Naive B cell (primary cell): ENCODE results near the gene RNASEH2A. TPM values are rescaled to one million over a fixed set of nuclear protein-coding genes. Genes with fewer than 3 reads are reported as not detected.

Source experiments
- ATAC-seq, 2 donors: fragments of 150-1000 bp; cut with Tn5 transposase; 2 replicates each; pipeline ENCODE4 v1.10.0; 2021; ENCODE audit warnings: low read depth in 2 of 2, mild to moderate bottlenecking in 2 of 2, moderate library complexity in 2 of 2
- DNase-seq: peaks from one replicate; pipeline ENCODE4 v3.0.0; 2022
- H3K27ac Mint-ChIP-seq, 6 donors: one replicate each; pipeline ENCODE4 v1.8.0; 2020 to 2022; ENCODE audit warnings: mild to moderate bottlenecking in 6 of 6, mixed read lengths in 6 of 6, moderate library complexity in 5 of 6, inconsistent platforms in 2 of 6
- H3K27me3 Mint-ChIP-seq, 3 donors: one replicate each; pipeline ENCODE4 v1.8.0; 2021 to 2022; ENCODE audit warnings: mixed read lengths in 3 of 3, mild to moderate bottlenecking in 1 of 3
- H3K36me3 Mint-ChIP-seq, 2 donors: one replicate each; pipeline ENCODE4 v1.8.0; 2020 to 2022; ENCODE audit warnings: mixed read lengths in 2 of 2, inconsistent platforms in 1 of 2, mild to moderate bottlenecking in 1 of 2
- H3K4me1 Mint-ChIP-seq, 3 donors: one replicate each; pipeline ENCODE4 v1.8.0; 2020 to 2022; ENCODE audit warnings: mixed read lengths in 3 of 3, inconsistent platforms in 1 of 3, mild to moderate bottlenecking in 1 of 3, moderate library complexity in 1 of 3
- H3K4me3 Mint-ChIP-seq, 8 donors: one replicate each; pipeline ENCODE4 v1.8.0; 2020 to 2022; ENCODE audit warnings: mild to moderate bottlenecking in 8 of 8, mixed read lengths in 8 of 8, moderate library complexity in 8 of 8, inconsistent platforms in 2 of 8
- H3K9me3 Mint-ChIP-seq, 7 donors: one replicate each; pipeline ENCODE4 v1.8.0; 2020 to 2022; ENCODE audit warnings: mixed read lengths in 7 of 7, mild to moderate bottlenecking in 5 of 7, inconsistent platforms in 2 of 7, moderate library complexity in 1 of 7
- polyA plus RNA-seq, 6 donors: library from polyadenylated mRNA; unstranded; fragments of 300-500 nt; fragmentation: Illumina TruSeq; gene quantifications; one replicate each; pipeline ENCODE4 v1.2.3, GENCODE V29; 2021; ENCODE audit warnings: low read depth in 6 of 6

Gene RNASEH2A
- polyA plus RNA-seq = 10 to 100 TPM; 19.7 to 30.9 (median 25.1) TPM

DNA sequence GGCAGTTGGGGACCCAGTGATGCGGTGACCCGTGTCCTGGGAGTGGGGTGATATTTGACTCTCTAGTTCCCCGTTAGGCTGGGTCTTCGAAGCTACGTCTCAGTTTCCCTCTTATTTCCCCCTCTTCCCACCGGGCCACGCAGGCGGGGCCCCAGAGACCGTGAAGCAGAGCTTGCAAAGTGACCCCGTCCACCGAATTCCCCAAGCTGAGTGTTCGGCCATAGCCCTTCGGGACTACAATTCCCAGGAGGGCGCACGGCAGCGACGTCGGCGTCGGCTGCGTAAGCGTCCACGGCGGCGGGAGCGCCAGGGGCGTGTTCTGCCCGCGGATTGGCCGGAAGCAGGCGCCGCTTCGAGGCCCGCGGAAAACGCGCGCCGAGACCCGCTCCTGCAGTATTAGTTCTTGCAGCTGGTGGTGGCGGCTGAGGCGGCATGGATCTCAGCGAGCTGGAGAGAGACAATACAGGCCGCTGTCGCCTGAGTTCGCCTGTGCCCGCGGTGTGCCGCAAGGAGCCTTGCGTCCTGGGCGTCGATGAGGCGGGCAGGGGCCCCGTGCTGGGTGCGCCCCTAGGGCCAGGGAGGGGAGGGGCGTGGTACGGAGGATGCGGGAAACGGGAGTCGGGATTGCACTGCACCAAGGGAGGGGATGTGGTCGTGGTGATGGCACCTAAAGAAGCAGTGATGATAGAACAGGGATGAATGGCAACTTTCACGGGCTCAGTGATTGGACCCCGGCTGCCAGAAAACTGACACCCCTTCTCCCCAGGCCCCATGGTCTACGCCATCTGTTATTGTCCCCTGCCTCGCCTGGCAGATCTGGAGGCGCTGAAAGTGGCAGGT lies at the start of gene RNASEH2A:
RNASEH2A (plus strand) TSS at position 343 of the 840 bp plus-strand sequence; CDS start at position 433, 90 bp downstream.
- DNase-seq (peak; percentile 85), ATAC-seq (peak; percentile 87 to 92)
- H3K27ac Mint-ChIP-seq = peak within 1 kb of the TSS; percentile 85 to 98 (median 92)
- H3K9me3 Mint-ChIP-seq = no peaks in the 10 kb centered on the region
- peaks cover 19 to 31% (median 26%) of the 10 kb centered on the region in 3 donors for H3K4me1 Mint-ChIP-seq
- peaks cover 0 to 7% (median 0%) of the 10 kb centered on the region in 3 donors for H3K27me3 Mint-ChIP-seq
- H3K4me3 Mint-ChIP-seq = peak within 1 kb of the TSS; percentile 91 to 98 (median 95)
- H3K36me3 Mint-ChIP-seq = peaks cover 0 to 6% of the 10 kb centered on the region in 2 donors

DNA sequence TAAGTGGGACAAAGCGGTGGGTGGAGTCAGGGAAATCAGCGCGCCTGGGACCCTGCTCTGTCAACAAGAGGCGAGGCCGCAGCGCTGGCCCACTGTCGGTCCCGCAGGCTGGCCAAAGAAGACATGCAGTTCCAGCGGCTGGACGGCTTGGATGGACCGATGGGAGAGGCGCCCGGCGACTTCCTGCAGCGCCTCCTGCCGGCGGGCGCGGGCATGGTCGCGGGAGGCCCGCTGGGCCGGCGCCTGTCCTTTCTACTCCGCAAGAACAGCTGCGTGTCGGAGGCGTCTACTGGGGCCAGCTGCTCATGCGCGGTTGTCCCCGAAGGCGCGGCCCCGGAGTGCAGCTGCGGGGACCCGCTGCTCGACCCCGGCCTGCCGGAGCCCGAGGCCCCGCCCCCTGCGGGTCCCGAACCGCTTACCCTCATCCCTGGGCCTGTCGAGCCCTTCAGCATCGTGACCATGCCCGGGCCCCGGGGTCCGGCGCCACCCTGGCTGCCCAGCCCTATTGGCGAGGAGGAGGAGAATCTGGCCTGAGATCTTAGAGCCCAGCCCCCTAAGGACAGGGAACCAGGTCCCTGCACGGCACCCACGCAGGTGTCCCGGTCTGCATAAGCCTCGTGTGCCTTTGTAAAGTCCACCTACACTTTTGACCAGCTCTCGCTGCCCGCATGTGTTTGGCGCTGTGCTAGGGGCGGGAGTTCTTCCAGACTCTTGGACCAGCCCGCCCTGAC lies 48.7 kb upstream of the RNASEH2A start:
- no peak overlapping the region for H3K27ac Mint-ChIP-seq
- peak overlapping the region; percentile 0 to 77 (median 20) for H3K4me3 Mint-ChIP-seq
- peak; percentile 72 to 77 for ATAC-seq

DNA sequence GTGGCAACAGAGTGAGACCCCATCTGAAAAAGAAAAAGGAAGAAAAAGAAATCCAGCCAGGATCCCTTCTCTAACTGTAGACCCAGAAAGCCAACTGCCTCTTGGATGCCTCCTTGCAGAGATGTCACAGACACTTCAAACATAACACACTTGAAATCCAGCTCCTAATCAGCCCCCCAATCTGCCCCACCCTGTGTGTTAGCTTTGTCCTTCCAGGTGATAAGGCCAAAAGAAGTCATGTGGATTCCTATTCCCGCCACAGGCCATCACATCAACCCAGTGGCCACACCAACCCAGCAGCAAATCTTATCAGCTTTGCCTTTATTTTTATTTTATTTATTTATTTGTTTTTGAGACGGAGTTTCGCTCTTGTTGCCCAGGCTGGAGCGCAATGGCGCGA lies 46.7 kb upstream of the RNASEH2A start:
- no peaks in the 10 kb centered on the region for H3K36me3 Mint-ChIP-seq
- no peak overlapping the region for H3K27ac Mint-ChIP-seq
- DNase-seq (no peak), ATAC-seq (no peak)
- H3K27me3 Mint-ChIP-seq = peaks cover 0 to 19% (median 16%) of the 10 kb centered on the region in 3 donors
- H3K9me3 Mint-ChIP-seq = no peaks in the 10 kb centered on the region
- H3K4me1 Mint-ChIP-seq = peaks cover 5 to 9% (median 7%) of the 10 kb centered on the region in 3 donors
- peak overlapping the region in 2 of 8 donors; percentile 32 to 57 for H3K4me3 Mint-ChIP-seq

More for the DNA sequence above, 48.7 kb upstream of the RNASEH2A start:
- no peaks in the 10 kb centered on the region for H3K36me3 Mint-ChIP-seq
- no peaks in the 10 kb centered on the region for H3K9me3 Mint-ChIP-seq
- DNase-seq = peak; percentile 48
- H3K27me3 Mint-ChIP-seq = peaks cover 3 to 34% (median 25%) of the 10 kb centered on the region in 3 donors
- peaks cover 5 to 9% (median 7%) of the 10 kb centered on the region in 3 donors for H3K4me1 Mint-ChIP-seq

DNA sequence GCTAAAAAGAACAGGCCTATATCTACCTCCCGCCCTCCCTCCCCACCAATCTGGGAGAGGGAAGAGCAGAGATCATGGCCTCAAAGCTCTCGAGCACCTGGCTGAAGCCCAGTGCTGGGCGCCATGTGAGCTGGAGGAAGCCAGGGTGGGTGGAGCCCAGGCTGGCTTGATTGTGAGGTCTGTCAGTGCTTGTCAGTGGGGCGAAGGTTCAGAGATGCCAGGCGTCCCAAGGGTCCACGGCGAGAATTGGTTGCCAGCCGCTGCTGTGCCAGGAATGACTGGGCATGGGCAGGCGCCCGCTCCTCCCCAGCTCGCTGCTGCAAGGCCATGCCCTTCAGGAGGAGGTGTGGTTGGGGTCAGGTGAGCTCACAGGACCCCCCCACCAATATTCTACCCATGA lies 43.3 kb upstream of the RNASEH2A start:
- no peaks in the 10 kb centered on the region for H3K27me3 Mint-ChIP-seq
- peaks cover 0 to 1% (median 0%) of the 10 kb centered on the region in 7 donors for H3K9me3 Mint-ChIP-seq
- no peak overlapping the region for H3K4me3 Mint-ChIP-seq
- H3K36me3 Mint-ChIP-seq = no peaks in the 10 kb centered on the region
- no peak for DNase-seq
- no peak overlapping the region for H3K27ac Mint-ChIP-seq
- H3K4me1 Mint-ChIP-seq = peaks cover 7 to 17% (median 12%) of the 10 kb centered on the region in 3 donors
- ATAC-seq = no peak

DNA sequence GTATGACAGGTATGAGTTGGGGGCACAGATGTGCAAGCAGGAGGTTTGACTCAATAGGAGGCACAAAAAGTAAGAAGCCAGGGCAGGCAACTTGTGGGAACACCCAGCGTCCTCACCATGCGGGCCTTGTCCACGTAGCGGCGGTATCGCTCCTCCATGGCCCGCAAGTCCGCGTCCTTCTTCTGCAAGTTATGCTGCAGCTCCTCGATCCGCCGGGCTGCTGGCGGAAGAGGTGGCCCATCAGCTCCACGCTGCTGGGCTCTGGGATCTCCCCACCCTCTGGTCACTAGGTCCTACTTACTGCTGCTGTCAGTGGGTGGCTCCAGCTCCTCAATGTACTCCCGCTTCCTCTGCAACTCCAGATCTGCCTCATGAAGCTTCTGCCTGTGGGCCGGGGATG lies 41.7 kb upstream of the RNASEH2A start:
- peak overlapping the region in 1 of 6 donors; percentile 66 for H3K27ac Mint-ChIP-seq
- ATAC-seq (no peak), DNase-seq (no peak)
- H3K27me3 Mint-ChIP-seq = no peaks in the 10 kb centered on the region
- H3K9me3 Mint-ChIP-seq = peaks cover 0 to 1% (median 0%) of the 10 kb centered on the region in 7 donors
- no peak overlapping the region for H3K4me3 Mint-ChIP-seq
- H3K4me1 Mint-ChIP-seq = peaks cover 3 to 17% (median 9%) of the 10 kb centered on the region in 3 donors
- no peaks in the 10 kb centered on the region for H3K36me3 Mint-ChIP-seq

DNA sequence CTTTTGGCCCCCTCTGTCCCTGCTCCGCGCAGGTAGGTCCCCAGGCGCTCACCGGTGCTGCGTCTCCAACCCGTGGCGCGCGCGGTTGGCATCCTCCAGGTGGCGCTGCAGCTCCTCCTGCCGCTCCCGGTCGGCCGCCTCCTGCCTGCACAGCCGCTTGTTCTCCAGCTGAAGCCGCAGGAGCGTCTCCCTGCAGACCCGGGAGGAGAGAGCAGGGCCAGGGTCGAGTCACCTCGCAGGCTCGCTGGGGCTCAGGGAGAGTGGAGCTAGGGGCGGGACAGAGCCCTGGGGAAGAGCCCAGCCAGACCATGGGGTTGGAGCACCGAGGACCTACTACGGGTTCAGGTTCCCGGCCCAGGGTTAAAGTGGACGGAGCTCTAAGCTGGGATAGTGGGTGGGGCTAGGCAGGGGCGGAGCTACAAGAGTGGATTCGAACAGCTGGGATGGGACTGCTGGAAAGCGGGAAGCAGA lies 40.3 kb upstream of the RNASEH2A start:
- DNase-seq (peak; percentile 78), ATAC-seq (peak; percentile 82 to 93)
- Mint-ChIP-seq H3K36me3 (no peaks in the 10 kb centered on the region), H3K4me3 (peak overlapping the region in 4 of 8 donors; percentile 9 to 74 (median 29)), H3K27ac (peak overlapping the region in 1 of 6 donors; percentile 33), H3K27me3 (no peaks in the 10 kb centered on the region), H3K9me3 (peaks cover 0 to 1% (median 0%) of the 10 kb centered on the region in 7 donors), H3K4me1 (peaks cover 0 to 12% (median 11%) of the 10 kb centered on the region in 3 donors)

DNA sequence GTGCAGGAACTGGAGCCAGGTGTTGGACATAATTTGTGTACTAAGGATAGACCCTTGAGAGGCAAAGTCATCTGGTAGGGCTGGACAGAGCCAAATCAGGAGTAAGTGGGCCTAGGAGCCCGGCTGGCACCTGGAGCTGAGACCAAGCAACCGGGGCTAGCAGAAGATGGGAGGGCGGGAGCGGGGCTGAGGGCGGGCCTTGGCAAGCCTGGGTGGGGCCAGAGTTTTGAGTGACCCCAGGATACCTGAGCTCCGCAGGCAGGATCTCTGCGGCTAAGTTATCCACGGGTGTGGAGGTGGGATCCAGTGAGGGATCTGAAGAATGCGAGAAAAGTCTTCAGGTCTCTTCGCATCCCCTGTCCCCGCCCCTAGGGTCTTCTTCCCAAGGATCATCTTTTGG lies 39.2 kb upstream of the RNASEH2A start:
- H3K27me3 Mint-ChIP-seq = no peaks in the 10 kb centered on the region
- no peak for ATAC-seq
- H3K36me3 Mint-ChIP-seq = no peaks in the 10 kb centered on the region
- H3K4me3 Mint-ChIP-seq = peak overlapping the region in 1 of 8 donors; percentile 21
- H3K9me3 Mint-ChIP-seq = peaks cover 0 to 1% (median 0%) of the 10 kb centered on the region in 7 donors
- H3K4me1 Mint-ChIP-seq = peaks cover 0 to 12% (median 11%) of the 10 kb centered on the region in 3 donors
- no peak for DNase-seq
- H3K27ac Mint-ChIP-seq = no peak overlapping the region

DNA sequence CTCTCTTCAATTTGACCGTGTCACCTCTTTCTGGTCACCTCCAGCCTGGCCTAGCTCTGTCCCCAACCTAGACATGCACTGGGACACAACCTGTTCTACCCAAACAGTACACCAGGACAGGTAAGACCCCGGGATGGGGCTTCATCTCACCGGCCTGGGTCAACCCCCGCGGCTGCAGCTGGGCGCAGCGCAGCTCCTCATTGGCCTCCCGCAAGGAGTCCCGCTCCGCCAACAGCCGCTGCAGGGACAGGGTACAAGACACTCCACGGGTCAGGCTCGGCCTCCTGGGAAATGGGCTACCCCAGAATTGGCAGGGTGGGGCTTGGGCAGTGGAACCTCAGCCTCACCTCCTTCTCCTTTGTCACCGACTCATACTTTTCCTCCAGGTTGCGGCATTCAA lies 38.7 kb upstream of the RNASEH2A start:
- H3K4me1 Mint-ChIP-seq = peaks cover 0 to 12% (median 11%) of the 10 kb centered on the region in 3 donors
- no peaks in the 10 kb centered on the region for H3K27me3 Mint-ChIP-seq
- peak overlapping the region in 1 of 8 donors; percentile 25 for H3K4me3 Mint-ChIP-seq
- H3K36me3 Mint-ChIP-seq = no peaks in the 10 kb centered on the region
- no peak for ATAC-seq
- DNase-seq = no peak
- no peak overlapping the region for H3K27ac Mint-ChIP-seq
- peaks cover 0 to 1% (median 0%) of the 10 kb centered on the region in 7 donors for H3K9me3 Mint-ChIP-seq

DNA sequence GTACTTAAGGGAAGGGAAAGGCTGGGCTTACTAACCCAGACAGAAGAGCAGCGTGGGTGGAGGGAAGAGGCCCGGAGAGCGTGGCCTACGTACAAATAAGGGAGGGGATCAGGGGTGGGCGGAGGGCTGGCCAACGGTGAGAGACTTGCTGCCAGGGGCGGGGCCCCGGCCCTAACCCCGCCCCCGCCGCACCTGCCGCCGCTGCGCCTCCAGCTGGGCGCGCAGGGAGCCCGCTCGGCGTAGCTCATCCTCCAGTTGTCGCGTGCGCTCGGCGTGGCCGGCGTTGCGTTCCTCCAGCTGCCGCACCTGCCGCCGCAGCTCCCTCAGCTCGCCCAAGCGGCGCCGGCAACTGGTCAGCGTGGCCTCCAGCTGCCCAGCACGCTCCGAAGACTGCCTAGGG lies 36.7 kb upstream of the RNASEH2A start:
- peak overlapping the region in 1 of 6 donors; percentile 42 for H3K27ac Mint-ChIP-seq
- H3K4me1 Mint-ChIP-seq = peaks cover 12 to 22% (median 17%) of the 10 kb centered on the region in 3 donors
- H3K4me3 Mint-ChIP-seq = peak overlapping the region in 3 of 8 donors; percentile 33 to 42 (median 38)
- DNase-seq (no peak), ATAC-seq (peak; percentile 45 to 74)
- H3K36me3 Mint-ChIP-seq = no peaks in the 10 kb centered on the region
- no peaks in the 10 kb centered on the region for H3K27me3 Mint-ChIP-seq
- peaks cover 0 to 1% (median 0%) of the 10 kb centered on the region in 7 donors for H3K9me3 Mint-ChIP-seq

DNA sequence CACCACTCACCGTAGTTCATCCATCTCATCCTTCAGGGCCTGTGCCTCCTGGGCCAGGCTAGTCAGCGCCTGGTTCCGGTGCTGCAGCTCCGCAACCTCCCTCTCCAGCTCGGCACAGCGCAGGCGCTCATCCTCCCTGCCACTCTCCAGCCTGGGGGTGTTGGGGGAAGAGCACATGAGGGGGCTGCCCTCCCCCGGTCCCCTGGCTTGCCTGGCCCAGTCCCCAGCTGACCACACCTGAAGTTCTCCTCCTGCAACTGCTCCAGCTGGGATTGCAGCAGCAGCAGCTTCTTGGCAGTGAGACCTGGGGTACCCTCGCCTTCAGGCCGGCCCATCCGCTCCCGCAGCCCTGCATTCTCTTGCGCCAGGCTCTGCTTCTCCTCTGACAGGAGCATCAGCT lies 35.5 kb upstream of the RNASEH2A start:
- H3K9me3 Mint-ChIP-seq = no peaks in the 10 kb centered on the region
- no peak for ATAC-seq
- H3K36me3 Mint-ChIP-seq = no peaks in the 10 kb centered on the region
- H3K4me3 Mint-ChIP-seq = no peak overlapping the region
- no peaks in the 10 kb centered on the region for H3K27me3 Mint-ChIP-seq
- H3K27ac Mint-ChIP-seq = no peak overlapping the region
- peaks cover 15 to 17% (median 16%) of the 10 kb centered on the region in 3 donors for H3K4me1 Mint-ChIP-seq
- DNase-seq = no peak

DNA sequence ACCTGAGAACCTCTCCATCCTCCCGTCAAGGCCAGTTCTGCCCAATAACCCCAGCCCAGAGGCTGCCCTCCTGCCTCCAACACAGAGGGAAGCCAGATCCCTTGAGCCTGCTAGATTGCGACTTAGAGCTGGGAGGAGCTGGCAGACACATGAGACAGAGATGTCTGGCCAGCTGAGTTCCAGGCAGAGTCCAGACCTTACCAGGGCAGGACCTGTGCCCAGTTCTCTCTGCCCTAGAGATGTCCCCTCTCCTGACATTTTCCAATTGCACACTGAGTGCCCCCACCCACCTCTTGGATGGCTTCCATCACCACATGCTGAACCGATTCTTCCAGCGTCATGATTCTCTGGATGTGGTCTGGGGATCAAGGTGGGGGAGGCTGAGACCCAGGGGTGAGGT lies 34.1 kb upstream of the RNASEH2A start:
- ATAC-seq = no peak
- Mint-ChIP-seq H3K4me1 (peaks cover 13 to 19% (median 13%) of the 10 kb centered on the region in 3 donors), H3K27me3 (no peaks in the 10 kb centered on the region), H3K27ac (no peak overlapping the region), H3K36me3 (no peaks in the 10 kb centered on the region), H3K9me3 (no peaks in the 10 kb centered on the region), H3K4me3 (peak overlapping the region in 1 of 8 donors; percentile 71)
- no peak for DNase-seq

DNA sequence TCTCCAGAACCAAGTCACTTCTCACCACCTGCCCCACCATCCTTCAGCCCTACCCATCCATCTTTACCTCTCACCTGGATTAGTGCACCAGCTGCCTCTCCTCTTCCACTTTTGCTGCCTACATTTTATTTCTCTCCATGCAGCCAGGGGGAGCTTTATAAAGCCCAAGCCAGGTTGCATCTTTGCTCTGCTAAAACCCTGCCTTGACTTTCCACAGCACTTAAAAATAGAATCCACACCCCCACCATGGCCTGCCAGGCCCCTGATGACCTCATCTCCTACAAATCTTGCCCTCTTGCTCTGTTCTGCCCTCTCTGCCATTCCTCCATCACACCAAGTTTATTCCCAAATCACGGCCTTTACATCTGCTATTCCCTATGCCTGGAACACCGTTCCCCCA lies 32.8 kb upstream of the RNASEH2A start:
- H3K4me3 Mint-ChIP-seq = peak overlapping the region; percentile 0 to 84 (median 60)
- H3K4me1 Mint-ChIP-seq = peaks cover 16 to 29% (median 23%) of the 10 kb centered on the region in 3 donors
- ATAC-seq = no peak
- peak overlapping the region in 1 of 6 donors; percentile 85 for H3K27ac Mint-ChIP-seq
- no peaks in the 10 kb centered on the region for H3K27me3 Mint-ChIP-seq
- H3K36me3 Mint-ChIP-seq = no peaks in the 10 kb centered on the region
- no peak for DNase-seq
- H3K9me3 Mint-ChIP-seq = no peaks in the 10 kb centered on the region
